NB4 (cell line): Measurements from ENCODE around the gene OR6B1.

Source experiments
- CTCF ChIP-seq: IDR thresholded peaks from one replicate; pipeline ENCODE4 v1.5.1; 2012; ENCODE audit warnings: low read depth, low read length
- MAX ChIP-seq: IDR thresholded peaks from 2 replicates; pipeline ENCODE4 v1.6.1; 2011; ENCODE audit warnings: low read depth, low read length
- POLR2A ChIP-seq: IDR thresholded peaks from 2 replicates; pipeline ENCODE4 v1.6.1; 2011; ENCODE audit warnings: mild to moderate bottlenecking; ENCODE audit not compliant: insufficient read length; ENCODE audit errors: extremely low read depth

GRCh38 chr7:143987513-143987912, 12.6 kb upstream of the OR6B1 start:
- TF ChIP-seq CTCF (no peak), POLR2A (no peak), MAX (no peak)
